Dendritic cell treated with granulocyte-macrophage colony-stimulating factor and Interleukin-4, amounts not matched to agents 40 ng/mL and 50 ng/mL, for 4 days (primary cell): ENCODE data around the gene MISP.

Experiments used
- H3K27ac Mint-ChIP-seq: one replicate; pipeline ENCODE4 v1.8.0; 2022; ENCODE audit warnings: mild to moderate bottlenecking, mixed read lengths
- H3K27me3 Mint-ChIP-seq: one replicate; pipeline ENCODE4 v1.8.0; 2022; ENCODE audit warnings: mild to moderate bottlenecking, mixed read lengths
- H3K36me3 Mint-ChIP-seq: one replicate; pipeline ENCODE4 v1.8.0; 2022; ENCODE audit warnings: low read depth, mixed read lengths
- H3K4me1 Mint-ChIP-seq: one replicate; pipeline ENCODE4 v1.8.0; 2022; ENCODE audit warnings: low read depth, mixed read lengths
- H3K4me3 Mint-ChIP-seq: one replicate; pipeline ENCODE4 v1.8.0; 2022; ENCODE audit warnings: mild to moderate bottlenecking, moderate library complexity, mixed read lengths
- H3K9me3 Mint-ChIP-seq: one replicate; pipeline ENCODE4 v1.8.0; 2022; ENCODE audit warnings: mixed read lengths
- intact Hi-C: fragments of 100-400 bp; cut with micrococcal nuclease; formaldehyde crosslinking; loops from one replicate; pipeline ENCODE4 v1.15.0; 2022

Gene MISP

GRCh38 chr19:796692-797527 is 46.0 kb downstream of the MISP start, which contains the start of gene PTBP1:
Gene PTBP1, plus strand, starts transcription at chr19:797452. Its CDS starts 46 bp downstream, at chr19:797498.
- H3K27ac Mint-ChIP-seq: peak within 1 kb of the TSS; percentile 87
- peaks cover 32% of the 10 kb centered on the region for H3K4me1 Mint-ChIP-seq
- H3K27me3 Mint-ChIP-seq: no peaks in the 10 kb centered on the region
- H3K9me3 Mint-ChIP-seq: no peaks in the 10 kb centered on the region
- H3K4me3 Mint-ChIP-seq: peak within 1 kb of the TSS; percentile 88
- H3K36me3 Mint-ChIP-seq: peaks cover 40% of the 10 kb centered on the region
- intact Hi-C loops: loop anchor here (1.0 kb wide), 1 partner anchor 96 kb away; the partner anchor contains the start of genes MED16 and RNU6-9

- Mint-ChIP-seq H3K36me3 (peaks cover 48% of the 10 kb centered on the region), H3K4me1 (peaks cover 41% of the 10 kb centered on the region), H3K27me3 (no peaks in the 10 kb centered on the region), H3K9me3 (no peaks in the 10 kb centered on the region), H3K27ac (peak overlapping the region; percentile 70), H3K4me3 (peak overlapping the region; percentile 88)
- intact Hi-C loops: loop anchor here (1.0 kb wide), 1 partner anchor 96 kb away; the partner anchor contains the start of genes MED16 and RNU6-9
Measured at GRCh38 chr19:797528-798414, 46.9 kb downstream of the MISP start.

GRCh38 chr19:798415-799075 is 47.6 kb downstream of the MISP start:
- intact Hi-C loops: no loop called here
- Mint-ChIP-seq H3K27me3 (no peaks in the 10 kb centered on the region), H3K27ac (peak overlapping the region; percentile 70), H3K4me3 (peak overlapping the region; percentile 88), H3K36me3 (peaks cover 56% of the 10 kb centered on the region), H3K9me3 (no peaks in the 10 kb centered on the region), H3K4me1 (peaks cover 48% of the 10 kb centered on the region)

- Mint-ChIP-seq H3K4me3 (peak overlapping the region; percentile 88), H3K9me3 (no peaks in the 10 kb centered on the region), H3K4me1 (peaks cover 48% of the 10 kb centered on the region), H3K27ac (peak overlapping the region; percentile 70), H3K36me3 (peaks cover 63% of the 10 kb centered on the region), H3K27me3 (no peaks in the 10 kb centered on the region)
- intact Hi-C loops: no loop called here
Measured at GRCh38 chr19:799076-799881, 48.4 kb downstream of the MISP start.

GRCh38 chr19:800360-801029 is 49.6 kb downstream of the MISP start:
- peak overlapping the region; percentile 25 for H3K4me3 Mint-ChIP-seq
- no peak overlapping the region for H3K27ac Mint-ChIP-seq
- intact Hi-C loops: no loop called here
- no peaks in the 10 kb centered on the region for H3K9me3 Mint-ChIP-seq
- H3K27me3 Mint-ChIP-seq: no peaks in the 10 kb centered on the region
- peaks cover 48% of the 10 kb centered on the region for H3K4me1 Mint-ChIP-seq
- peaks cover 75% of the 10 kb centered on the region for H3K36me3 Mint-ChIP-seq

- Mint-ChIP-seq H3K27ac (no peak overlapping the region), H3K4me1 (peaks cover 48% of the 10 kb centered on the region), H3K27me3 (no peaks in the 10 kb centered on the region), H3K36me3 (peaks cover 83% of the 10 kb centered on the region), H3K9me3 (no peaks in the 10 kb centered on the region), H3K4me3 (peak overlapping the region; percentile 44)
- intact Hi-C loops: no loop called here
Measured at GRCh38 chr19:801030-801860, 50.3 kb downstream of the MISP start.

GRCh38 chr19:801861-802497 is 51.1 kb downstream of the MISP start:
- Mint-ChIP-seq H3K27ac (no peak overlapping the region), H3K4me3 (no peak overlapping the region), H3K9me3 (no peaks in the 10 kb centered on the region), H3K36me3 (peaks cover 90% of the 10 kb centered on the region), H3K4me1 (peaks cover 52% of the 10 kb centered on the region), H3K27me3 (no peaks in the 10 kb centered on the region)
- intact Hi-C loops: no loop called here

GRCh38 chr19:802498-803098 is 51.7 kb downstream of the MISP start:
- no peaks in the 10 kb centered on the region for H3K9me3 Mint-ChIP-seq
- H3K36me3 Mint-ChIP-seq: peaks cover 96% of the 10 kb centered on the region
- no peak overlapping the region for H3K4me3 Mint-ChIP-seq
- intact Hi-C loops: no loop called here
- H3K27ac Mint-ChIP-seq: no peak overlapping the region
- peaks cover 58% of the 10 kb centered on the region for H3K4me1 Mint-ChIP-seq
- no peaks in the 10 kb centered on the region for H3K27me3 Mint-ChIP-seq

GRCh38 chr19:803099-803561 is 52.2 kb downstream of the MISP start:
- no peaks in the 10 kb centered on the region for H3K9me3 Mint-ChIP-seq
- no peak overlapping the region for H3K27ac Mint-ChIP-seq
- H3K36me3 Mint-ChIP-seq: peaks cover 100% of the 10 kb centered on the region
- intact Hi-C loops: no loop called here
- peaks cover 62% of the 10 kb centered on the region for H3K4me1 Mint-ChIP-seq
- no peak overlapping the region for H3K4me3 Mint-ChIP-seq
- H3K27me3 Mint-ChIP-seq: no peaks in the 10 kb centered on the region

- H3K36me3 Mint-ChIP-seq: peaks cover 100% of the 10 kb centered on the region
- no peak overlapping the region for H3K27ac Mint-ChIP-seq
- no peaks in the 10 kb centered on the region for H3K9me3 Mint-ChIP-seq
- intact Hi-C loops: no loop called here
- peaks cover 60% of the 10 kb centered on the region for H3K4me1 Mint-ChIP-seq
- no peak overlapping the region for H3K4me3 Mint-ChIP-seq
- H3K27me3 Mint-ChIP-seq: no peaks in the 10 kb centered on the region
Measured at GRCh38 chr19:803686-804418, 52.9 kb downstream of the MISP start.
